H1 (cell line): Measurements from ENCODE around the gene STPG1. TPM values are rescaled to one million over a fixed set of nuclear protein-coding genes. Genes with fewer than 3 reads are reported as not detected.

Experiments used
- CTCF ChIA-PET: fragments of 300-600 bp; sonication (Branson Sonifier 250); formaldehyde crosslinking; loops from one replicate; lab custom pipeline; 2021; ENCODE audit not compliant: partially characterized antibody; lab: Charles Lee
- POLR2A ChIA-PET: fragments of 300-600 bp; sonication (Branson Sonifier 250); formaldehyde crosslinking; loops from one replicate; lab custom pipeline; 2021; ENCODE audit warnings: inconsistent platforms; ENCODE audit not compliant: partially characterized antibody; lab: Charles Lee
- DNase-seq, 2 experiments: peaks; one replicate each; pipeline versions ENCODE4 v3.0.0 to v3.0.0-alpha.2; 2010 to 2022; ENCODE audit warnings: low spot score in 2 of 2, low read depth in 1 of 2, mixed read lengths in 1 of 2
- FAIRE-seq: peaks from 2 replicates; lab custom pipeline; 2011; peaks lifted over from hg19 to GRCh38; lab: Jason Lieb, UNC
- H2AFZ ChIP-seq: 2 replicates; pipeline ENCODE4 v1.8.1; 2012; ENCODE audit warnings: low read length, inconsistent platforms
- H2AK5ac ChIP-seq: 2 replicates; pipeline ENCODE4 v1.6.1; 2013; ENCODE audit warnings: low read depth, low read length
- H2BK120ac ChIP-seq: replicated peaks from 2 replicates; pipeline ENCODE3; 2013; ENCODE audit warnings: low read depth, low read length, inconsistent platforms
- H2BK12ac ChIP-seq: 2 replicates; pipeline ENCODE4 v1.6.1; 2013; ENCODE audit warnings: low read depth, low read length
- H2BK15ac ChIP-seq: 2 replicates; pipeline ENCODE4 v1.6.1; 2013; ENCODE audit warnings: low read length
- H2BK20ac ChIP-seq: 2 replicates; pipeline ENCODE4 v1.6.1; 2013; ENCODE audit warnings: low read length
- H2BK5ac ChIP-seq: 2 replicates; pipeline ENCODE4 v1.6.1; 2013; ENCODE audit warnings: low read depth, low read length
- H3K14ac ChIP-seq: 2 replicates; pipeline ENCODE4 v1.6.1; 2013; ENCODE audit warnings: inconsistent platforms; ENCODE audit not compliant: insufficient read length
- H3K18ac ChIP-seq: 2 replicates; pipeline ENCODE4 v1.6.1; 2013; ENCODE audit warnings: low read length; ENCODE audit errors: extremely low read depth
- H3K23ac ChIP-seq: 2 replicates; pipeline ENCODE4 v1.6.1; 2013; ENCODE audit warnings: inconsistent platforms; ENCODE audit not compliant: insufficient read length
- H3K23me2 ChIP-seq: 2 replicates; pipeline ENCODE4 v1.6.1; 2013; ENCODE audit warnings: low read depth, low read length
- H3K27ac ChIP-seq: 2 replicates; pipeline ENCODE4 v1.6.1; 2011; ENCODE audit warnings: low read depth, low read length, inconsistent platforms
- H3K27me3 ChIP-seq, 4 experiments: replicated peaks in 1 of 4; 1 replicate in 1 of 4; 2 replicates in 3 of 4; pipeline versions ENCODE4 v1.6.1 to v1.8.1; 2011 to 2013; ENCODE audit warnings: low read length in 3 of 4, mild to moderate bottlenecking in 3 of 4, inconsistent platforms in 2 of 4, mixed read lengths in 2 of 4, moderate library complexity in 1 of 4; ENCODE audit not compliant: control insufficient read depth in 3 of 4, insufficient read depth in 3 of 4; ENCODE audit errors: extremely low read depth in 1 of 4
- H3K36me3 ChIP-seq, 4 experiments: 2 replicates each; pipeline versions ENCODE4 v1.6.1 to v1.8.1; 2011 to 2013; ENCODE audit warnings: mild to moderate bottlenecking in 4 of 4, low read length in 3 of 4, moderate library complexity in 2 of 4, control low read depth in 1 of 4, inconsistent platforms in 1 of 4; ENCODE audit not compliant: insufficient read depth in 4 of 4, control insufficient read depth in 2 of 4
- H3K4ac ChIP-seq: replicated peaks from 2 replicates; pipeline ENCODE3; 2013; ENCODE audit warnings: low read length, low read depth, mixed read lengths, inconsistent platforms; ENCODE audit not compliant: insufficient read length
- H3K4me1 ChIP-seq, 4 experiments: replicated peaks in 1 of 4; 1 replicate in 1 of 4; 2 replicates in 3 of 4; pipeline versions ENCODE4 v1.6.1 to v1.8.1; 2011 to 2013; ENCODE audit warnings: low read length in 3 of 4, inconsistent platforms in 2 of 4, mixed read lengths in 1 of 4; ENCODE audit not compliant: insufficient read depth in 4 of 4, control insufficient read depth in 3 of 4
- H3K4me2 ChIP-seq, 2 experiments: 2 replicates each; pipeline versions ENCODE4 v1.6.1 to v1.8.1; 2011 to 2013; ENCODE audit warnings: low read depth in 2 of 2, low read length in 2 of 2, control low read depth in 1 of 2, inconsistent platforms in 1 of 2, mild to moderate bottlenecking in 1 of 2; ENCODE audit not compliant: insufficient read depth in 1 of 2
- H3K4me3 ChIP-seq, 4 experiments: fragments of 200-600, 300-600 bp in 1 of 4; sonication (generic), shearing (Covaris generic), sonication (Bioruptor Twin) in 1 of 4; 2 replicates each; pipeline versions ENCODE4 v1.5.1 to v1.8.1; 2011 to 2016; ENCODE audit warnings: low read length in 4 of 4, low read depth in 3 of 4, control low read depth in 2 of 4, inconsistent platforms in 2 of 4, mild to moderate bottlenecking in 2 of 4, mixed read lengths in 1 of 4, moderate library complexity in 1 of 4; ENCODE audit not compliant: insufficient read depth in 2 of 4; ENCODE audit errors: extremely low read depth in 1 of 4
- H3K56ac ChIP-seq: replicated peaks from 2 replicates; pipeline ENCODE3; 2013; ENCODE audit warnings: low read depth, mild to moderate bottlenecking, mixed read lengths, low read length, inconsistent platforms; ENCODE audit not compliant: insufficient read length
- H3K79me1 ChIP-seq: 2 replicates; pipeline ENCODE4 v1.6.1; 2013; ENCODE audit warnings: low read depth, low read length, control low read depth
- H3K79me2 ChIP-seq, 2 experiments: 2 replicates each; pipeline versions ENCODE4 v1.6.1 to v1.8.1; 2012 to 2013; ENCODE audit warnings: low read length in 2 of 2, mild to moderate bottlenecking in 2 of 2, inconsistent platforms in 1 of 2; ENCODE audit not compliant: insufficient read depth in 2 of 2, control insufficient read depth in 1 of 2
- H3K9ac ChIP-seq, 4 experiments: replicated peaks in 1 of 4; 1 replicate in 1 of 4; 2 replicates in 3 of 4; pipeline versions ENCODE4 v1.6.1 to v1.8.1; 2011 to 2013; ENCODE audit warnings: low read depth in 3 of 4, low read length in 3 of 4, control low read depth in 2 of 4, mild to moderate bottlenecking in 2 of 4, moderate library complexity in 2 of 4, inconsistent platforms in 1 of 4; ENCODE audit errors: extremely low read depth in 1 of 4
- H3K9me3 ChIP-seq, 2 experiments: 2 replicates each; pipeline versions ENCODE4 v1.6.1 to v1.8.1; 2012 to 2013; ENCODE audit warnings: mild to moderate bottlenecking in 2 of 2, moderate library complexity in 2 of 2, control low read depth in 1 of 2, inconsistent platforms in 1 of 2, low read depth in 1 of 2, low read length in 1 of 2, mixed read lengths in 1 of 2; ENCODE audit not compliant: insufficient read depth in 2 of 2
- H4K20me1 ChIP-seq, 2 experiments: replicated peaks in 1 of 2; 2 replicates each; pipeline versions ENCODE3 to v1.8.1; 2011 to 2013; ENCODE audit warnings: inconsistent platforms in 2 of 2, low read length in 2 of 2, mild to moderate bottlenecking in 1 of 2; ENCODE audit not compliant: insufficient read depth in 2 of 2, control insufficient read depth in 1 of 2
- H4K5ac ChIP-seq: 2 replicates; pipeline ENCODE4 v1.6.1; 2013; ENCODE audit warnings: low read length, low read depth, mixed read lengths, inconsistent platforms; ENCODE audit not compliant: insufficient read length
- H4K8ac ChIP-seq: 2 replicates; pipeline ENCODE4 v1.8.0; 2013; ENCODE audit warnings: mild to moderate bottlenecking, moderate library complexity, low read length, inconsistent platforms; ENCODE audit not compliant: insufficient read depth; ENCODE audit errors: extremely low read depth
- H4K91ac ChIP-seq: replicated peaks from 2 replicates; pipeline ENCODE3; 2013; ENCODE audit warnings: low read length, mixed read lengths, inconsistent platforms; ENCODE audit not compliant: insufficient read length
- CBX8 ChIP-seq: fragments of 300-800, 300-1000 bp; sonication (generic); IDR thresholded peaks from 2 replicates; pipeline ENCODE4 v1.7.1; 2016; ENCODE audit warnings: low read depth, low read length, borderline replicate concordance
- CHD1 ChIP-seq: IDR thresholded peaks from 2 replicates; pipeline ENCODE4 v1.6.1; 2012; ENCODE audit warnings: low read depth, low read length, improper control_type of control experiment
- EP300 ChIP-seq, 2 experiments: IDR thresholded peaks; 1 replicate in 1 of 2; 2 replicates in 1 of 2; pipeline ENCODE4 v1.6.1; 2011 to 2012; ENCODE audit warnings: low read depth in 2 of 2, low read length in 2 of 2, mild to moderate bottlenecking in 2 of 2, borderline replicate concordance in 1 of 2, inconsistent platforms in 1 of 2, moderate library complexity in 1 of 2
- EZH2 ChIP-seq: fragments of 200-600 bp; sonication (generic); IDR thresholded peaks from 2 replicates; pipeline ENCODE4 v1.7.1; 2012; ENCODE audit warnings: low read depth, mild to moderate bottlenecking, moderate library complexity, low read length, inconsistent platforms; ENCODE audit not compliant: severe bottlenecking
- GABPA ChIP-seq: IDR thresholded peaks from 2 replicates; pipeline ENCODE4 v1.6.1; 2011; ENCODE audit warnings: mild to moderate bottlenecking, low read length, moderate library complexity, borderline replicate concordance; ENCODE audit not compliant: insufficient read depth
- GTF2F1 ChIP-seq: IDR thresholded peaks from 2 replicates; pipeline ENCODE4 v1.6.1; 2012; ENCODE audit warnings: low read depth, low read length, improper control_type of control experiment, borderline replicate concordance
- HDAC2 ChIP-seq, 2 experiments: fragments of 300-600 bp in 1 of 2; sonication (generic) in 1 of 2; IDR thresholded peaks; 2 replicates each; pipeline ENCODE4 v1.6.1; 2011 to 2012; ENCODE audit warnings: low read depth in 2 of 2, low read length in 2 of 2, mild to moderate bottlenecking in 2 of 2, moderate library complexity in 2 of 2, borderline replicate concordance in 1 of 2, inconsistent platforms in 1 of 2
- PHF8 ChIP-seq: fragments of 200-600 bp; sonication (generic); conservative IDR thresholded peaks from 2 replicates; pipeline ENCODE4 v1.7.1; 2012; ENCODE audit warnings: low read depth, mild to moderate bottlenecking, inconsistent platforms, low read length, moderate library complexity
- SIN3A ChIP-seq, 2 experiments: IDR thresholded peaks in 1 of 2; conservative IDR thresholded peaks in 1 of 2; 2 replicates each; pipeline ENCODE4 v1.6.1; 2011 to 2012; ENCODE audit warnings: low read length in 2 of 2, improper control_type of control experiment in 1 of 2, low read depth in 1 of 2, mild to moderate bottlenecking in 1 of 2
- SP4 ChIP-seq: IDR thresholded peaks from 2 replicates; pipeline ENCODE4 v1.6.1; 2012; ENCODE audit warnings: low read length, inconsistent platforms
- TAF1 ChIP-seq: IDR thresholded peaks from 2 replicates; pipeline ENCODE4 v1.6.1; 2011; ENCODE audit warnings: mild to moderate bottlenecking, low read depth, low read length
- TAF7 ChIP-seq: optimal IDR thresholded peaks from 2 replicates; pipeline ENCODE3; 2011; ENCODE audit warnings: low read depth, mild to moderate bottlenecking, inconsistent platforms, low read length, moderate library complexity, borderline replicate concordance
- WGBS, 2 experiments: shearing (Covaris generic) in 1 of 2; methylation state at CpG; one replicate each; pipeline versions ENCODE4 v1.1.6 to v1.1.7; 2013 to 2015; ENCODE audit warnings: low lambda C conversion rate in 2 of 2, mixed read lengths in 2 of 2, inconsistent platforms in 1 of 2, low coverage in 1 of 2, missing lambda C conversion rate in 1 of 2; ENCODE audit not compliant: insufficient replicate concordance in 2 of 2, insufficient coverage in 1 of 2, insufficient read length in 1 of 2; ENCODE audit errors: extremely low coverage in 1 of 2, missing lambda C conversion rate in 1 of 2; 5-methylcytosine and 5-hydroxymethylcytosine counted together
- polyA plus RNA-seq, 7 experiments: library from polyadenylated mRNA; depleted of rRNA in 3 of 7; stranded (reverse) in 5 of 7; unstranded in 2 of 7; fragments of >200 nt in 5 of 7; fragments of 200-250 nt in 2 of 7; gene quantifications; 1 replicate in 5 of 7; 2 replicates in 1 of 7; 4 replicates in 1 of 7; pipeline versions ENCODE4 v1.2.1 to v1.2.3, GENCODE V29; 2011 to 2013; ENCODE audit warnings: missing spikeins in 2 of 7, mixed read lengths in 2 of 7
- total RNA-seq: library from RNA; stranded (reverse); fragmentation: NEBNext Ultra II Directional; extraction: Animal tissue kit (Norgen Biotek cat#: 25700); gene quantifications from 2 replicates; pipeline ENCODE4 v1.2.1, GENCODE V29; 2021

The STPG1 gene
- total and polyA plus RNA-seq, 2 of the 8 experiments (the other 6 are each of a cell fraction or from before 2014, with no cell fraction given), result 10.3 to 11.2 TPM

GRCh38 chr1:24451746-24452145 is 38.2 kb upstream of the STPG1 start:
- H3K4ac ChIP-seq, result no peak overlapping the region
- no peak for DNase-seq
- no peak overlapping the region for H2BK15ac ChIP-seq
- H4K8ac ChIP-seq, result no peak overlapping the region
- H3K79me2 ChIP-seq, result no peaks in the 10 kb centered on the region
- H2BK5ac ChIP-seq, result no peak overlapping the region
- no peak overlapping the region for H2BK20ac ChIP-seq
- ChIA-PET CTCF (interaction anchor here (0.7 to 1.3 kb wide), 3 partner anchors 9 to 796 kb away, joined by 3 to 5 read pairs (median 4); partner anchors contain the start of gene RSRP1), POLR2A (interaction anchor here (0.7 kb wide), 1 partner anchor 9 kb away, joined by 3 read pairs; no protein-coding TSS in a partner anchor)
- FAIRE-seq, result no peak
- no peaks in the 10 kb centered on the region for H3K4me1 ChIP-seq
- no peak overlapping the region for H3K4me3 ChIP-seq
- H4K91ac ChIP-seq, result no peak overlapping the region
- H3K4me2 ChIP-seq, result no peak overlapping the region
- H4K20me1 ChIP-seq, result no peaks in the 10 kb centered on the region
- H4K5ac ChIP-seq, result no peak overlapping the region
- H2BK120ac ChIP-seq, result no peak overlapping the region
- H3K36me3 ChIP-seq, result no peaks in the 10 kb centered on the region; a peak in 1 of 8 replicates
- H2AK5ac ChIP-seq, result no peak overlapping the region
- no peaks in the 10 kb centered on the region for H3K27me3 ChIP-seq
- peaks cover 2% of the 10 kb centered on the region; the same call in 1 of the 2 replicates for H3K79me1 ChIP-seq
- H3K18ac ChIP-seq, result no peak overlapping the region
- H3K9me3 ChIP-seq, result no peaks in the 10 kb centered on the region; a peak in 1 of 4 replicates
- H3K9ac ChIP-seq, result no peak overlapping the region
- no peak overlapping the region for H3K14ac ChIP-seq
- 92% methylated on average over 3 of the region's 3 CpGs; no CpG with 5 or more reads in 1 of the 2 experiments for whole genome bisulfite sequencing, 2 experiments
- H3K56ac ChIP-seq, result no peak overlapping the region
- H3K27ac ChIP-seq, result no peak overlapping the region
- no peak overlapping the region for H3K23ac ChIP-seq
- no peak overlapping the region for H2AFZ ChIP-seq
- no peaks in the 10 kb centered on the region for H3K23me2 ChIP-seq
- no peak overlapping the region for H2BK12ac ChIP-seq
- TF ChIP-seq TAF1 (no peak), CHD1 (no peak), CBX8 (no peak), PHF8 (no peak), HDAC2 (IDR thresholded peaks at IDR 0.05; ENCODE audit: borderline replicate concordance in 1 of 2, low read depth in 2 of 2, low read length in 2 of 2) (no peak), GTF2F1 (no peak), EZH2 (no peak), TAF7 (no peak), EP300 (IDR thresholded peaks at IDR 0.05; ENCODE audit: borderline replicate concordance in 1 of 2, low read depth in 2 of 2, low read length in 2 of 2) (no peak), SP4 (no peak), GABPA (no peak), SIN3A (conservative IDR thresholded peaks at IDR 0.05 in 1 of 2, IDR thresholded peaks at IDR 0.05 in 1 of 2; ENCODE audit: low read depth in 1 of 2, low read length in 2 of 2) (no peak)
